ENCODE measurements around the gene DRC7. TPM values are rescaled to one million over a fixed set of nuclear protein-coding genes. Genes with fewer than 3 reads are reported as not detected.

Gene DRC7
- polyA plus RNA-seq, 3 donors from 2014 or later, result not detected

DNA sequence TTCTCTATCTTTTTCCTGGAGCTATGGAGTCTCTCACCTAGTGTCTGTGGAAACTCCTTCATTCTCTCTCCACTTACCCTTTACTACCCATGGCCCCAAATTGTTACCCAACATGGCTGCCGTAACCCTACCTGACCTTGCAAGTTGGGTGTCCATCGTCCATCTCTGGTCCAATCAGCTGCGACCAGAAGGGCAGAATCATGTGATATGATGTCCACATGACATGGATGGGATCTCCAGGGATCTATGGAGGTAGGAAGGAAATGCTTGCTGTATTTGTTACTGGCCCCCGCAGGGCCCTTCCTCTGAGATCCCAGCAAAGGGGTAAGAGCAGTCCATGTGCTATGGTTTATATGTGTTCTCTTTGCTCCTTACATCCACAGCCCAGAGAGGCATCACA is 8.0 kb upstream of the DRC7 start:
- H3K27ac Mint-ChIP-seq, result peak overlapping the region in 2 of 6 donors; percentile 32 to 59
- no peak for DNase-seq

DNA sequence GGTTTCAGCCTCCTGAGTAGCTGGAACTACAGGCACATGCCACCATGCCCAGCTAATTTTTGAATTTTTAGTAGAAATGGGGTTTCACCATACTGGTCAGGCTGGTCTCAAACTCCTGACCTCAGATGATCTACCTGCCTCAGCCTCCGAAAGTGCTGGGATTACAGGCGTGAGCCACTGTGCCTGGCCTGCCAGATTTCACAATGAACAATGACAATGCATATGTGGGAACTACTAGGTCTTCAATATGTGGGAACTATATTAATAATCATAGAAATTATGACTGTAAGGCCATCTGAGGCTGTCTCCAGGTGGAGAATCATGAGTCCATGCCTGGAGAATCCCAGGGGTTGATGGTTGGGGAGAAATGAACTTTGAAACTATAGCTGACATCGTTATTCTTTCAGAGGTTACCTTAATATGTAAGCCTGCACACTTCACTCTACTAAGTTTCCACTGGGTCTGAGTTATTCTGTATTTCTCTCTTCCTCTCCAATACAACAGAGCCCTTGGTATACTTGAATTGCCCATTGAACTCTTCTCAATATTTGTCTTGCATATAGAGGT is 7.2 kb upstream of the DRC7 start:
- no peaks in the 10 kb centered on the region for H3K9me3 Mint-ChIP-seq
- H3K36me3 Mint-ChIP-seq, result no peaks in the 10 kb centered on the region
- peaks cover 19% of the 10 kb centered on the region in 2 donors for H3K4me1 Mint-ChIP-seq
- DNase-seq, result no peak
- peaks cover 0 to 8% (median 1%) of the 10 kb centered on the region in 3 donors for H3K27me3 Mint-ChIP-seq (ENCODE audit: low read depth in 3 of 3)
- H3K4me3 Mint-ChIP-seq, result no peak overlapping the region
- peak overlapping the region in 5 of 6 donors; percentile 4 to 93 (median 62) for H3K27ac Mint-ChIP-seq

More for the DNA sequence above, 8.0 kb upstream of the DRC7 start:
- peaks cover 19% of the 10 kb centered on the region in 2 donors for H3K4me1 Mint-ChIP-seq
- H3K36me3 Mint-ChIP-seq, result no peaks in the 10 kb centered on the region
- H3K4me3 Mint-ChIP-seq, result no peak overlapping the region
- peaks cover 0 to 7% (median 1%) of the 10 kb centered on the region in 3 donors for H3K27me3 Mint-ChIP-seq (ENCODE audit: low read depth in 3 of 3)
- H3K9me3 Mint-ChIP-seq, result no peaks in the 10 kb centered on the region

DNA sequence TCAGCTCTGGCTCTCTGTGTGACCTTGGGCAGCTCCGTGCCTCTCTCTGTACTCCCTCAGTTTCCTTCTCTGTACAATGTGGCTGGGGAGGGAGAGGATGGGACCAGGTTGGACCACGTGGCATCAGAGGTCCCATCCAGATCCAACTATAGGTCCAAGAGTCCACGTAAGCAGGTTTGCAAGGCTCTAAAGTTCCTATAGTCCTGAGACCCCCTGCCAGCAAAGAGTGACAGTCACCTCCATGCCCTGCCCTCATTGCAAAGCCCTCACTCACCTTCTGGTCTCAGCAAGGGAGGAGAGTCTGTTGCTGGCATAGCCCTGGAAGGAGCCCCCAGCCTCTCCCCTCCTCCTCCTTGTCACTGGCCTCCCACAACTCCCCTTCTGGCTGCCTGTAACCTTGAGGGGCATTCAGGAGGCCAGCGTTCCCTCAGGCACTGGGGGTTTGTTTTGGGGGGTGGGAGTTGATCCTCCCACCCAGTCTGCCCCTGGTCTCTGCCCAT is 6.1 kb upstream of the DRC7 start:
- DNase-seq, result no peak
- peaks cover 19% of the 10 kb centered on the region in 2 donors for H3K4me1 Mint-ChIP-seq
- no peak overlapping the region for H3K4me3 Mint-ChIP-seq

DNA sequence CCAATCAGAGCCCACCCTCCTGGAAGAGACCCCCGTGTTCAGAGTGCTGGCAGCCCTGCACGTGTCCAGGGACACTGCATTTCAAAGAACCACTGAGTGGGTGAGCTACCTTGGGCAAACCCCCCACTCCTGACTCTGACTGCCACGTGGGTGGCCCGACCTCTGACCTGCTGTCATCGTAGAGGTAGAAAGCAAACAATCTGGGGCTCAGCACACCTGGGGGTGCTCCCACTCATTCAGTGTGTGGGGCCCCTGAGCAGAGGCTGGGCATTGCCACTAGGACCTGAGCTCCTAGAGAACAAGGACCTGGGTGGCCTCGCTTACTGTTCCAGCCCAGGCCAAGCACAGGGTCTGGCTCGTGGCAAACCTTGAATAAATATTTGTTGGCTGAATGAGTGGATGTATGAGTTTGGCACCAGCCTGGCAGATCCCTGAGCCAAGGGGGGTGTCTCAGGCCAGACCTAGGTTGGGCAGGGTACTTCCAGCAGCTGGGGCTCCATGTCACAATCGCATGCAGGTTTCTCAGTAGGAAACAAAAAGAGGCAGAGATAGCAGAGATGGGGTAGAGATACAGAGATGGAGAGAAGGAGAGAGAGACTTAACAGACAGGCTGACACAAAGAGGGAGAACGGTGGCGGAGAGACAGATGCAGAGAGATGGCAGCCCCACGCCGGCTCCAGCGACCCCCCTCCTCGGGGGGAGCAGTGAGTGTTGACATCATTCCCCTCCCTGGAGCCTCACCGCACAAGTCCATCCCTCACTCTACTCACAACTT is 5.4 kb upstream of the DRC7 start:
- no peaks in the 10 kb centered on the region for H3K36me3 Mint-ChIP-seq
- peaks cover 0 to 9% (median 0%) of the 10 kb centered on the region in 3 donors for H3K27me3 Mint-ChIP-seq (ENCODE audit: low read depth in 3 of 3)
- no peak for DNase-seq
- peaks cover 19% of the 10 kb centered on the region in 2 donors for H3K4me1 Mint-ChIP-seq
- H3K27ac Mint-ChIP-seq, result peak overlapping the region; percentile 83 to 93 (median 90)
- H3K4me3 Mint-ChIP-seq, result peak overlapping the region in 4 of 5 donors; percentile 10 to 71 (median 42)
- H3K9me3 Mint-ChIP-seq, result no peaks in the 10 kb centered on the region

More for the DNA sequence above, 6.1 kb upstream of the DRC7 start:
- Mint-ChIP-seq H3K9me3 (no peaks in the 10 kb centered on the region), H3K27ac (peak overlapping the region; percentile 62 to 93 (median 86)), H3K36me3 (no peaks in the 10 kb centered on the region), H3K27me3 (ENCODE audit: low read depth in 3 of 3) (peaks cover 0 to 9% (median 0%) of the 10 kb centered on the region in 3 donors)

DNA sequence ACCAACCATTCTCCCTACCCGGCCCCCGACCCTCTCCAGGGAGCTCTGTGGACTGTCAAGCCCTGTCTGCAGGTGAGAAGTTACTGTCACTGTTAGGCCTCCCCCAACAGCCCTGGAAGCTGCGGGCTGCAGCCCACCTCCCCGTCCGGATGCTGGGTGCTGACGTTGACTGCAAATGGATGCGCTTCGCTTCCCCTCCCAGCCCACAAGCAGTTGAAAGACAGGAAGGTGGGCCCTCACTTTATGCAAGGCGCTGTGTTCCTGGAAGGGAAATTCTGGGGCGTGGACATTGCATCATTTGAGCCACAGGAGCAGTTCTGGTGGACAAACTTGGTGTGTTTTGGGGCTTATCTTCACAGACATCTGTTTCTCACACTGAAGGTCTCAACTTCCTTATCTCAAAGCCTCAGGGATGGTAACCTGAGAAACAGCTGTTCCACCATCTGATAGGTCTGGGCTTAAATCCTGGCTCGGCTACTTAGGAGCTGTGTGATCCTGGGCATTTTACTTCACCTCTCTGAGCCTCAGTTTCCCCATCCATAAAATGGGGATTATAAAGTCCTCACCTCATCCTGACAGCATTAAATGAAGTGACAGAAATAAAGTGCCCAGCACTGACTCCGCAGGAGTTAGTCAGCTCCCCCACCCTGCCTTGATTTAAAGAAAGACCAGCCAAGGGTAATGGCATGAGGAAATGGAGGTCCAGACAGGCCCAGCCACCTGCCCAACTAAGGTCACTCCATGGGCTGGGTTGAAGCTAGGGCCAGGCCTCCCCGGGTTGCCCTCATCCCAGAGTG is 4.6 kb upstream of the DRC7 start:
- peaks cover 19 to 21% of the 10 kb centered on the region in 2 donors for H3K4me1 Mint-ChIP-seq
- DNase-seq, result peak; percentile 53 to 74 (median 71)
- H3K36me3 Mint-ChIP-seq, result no peaks in the 10 kb centered on the region
- H3K27me3 Mint-ChIP-seq (ENCODE audit: low read depth in 3 of 3), result peaks cover 0 to 9% (median 0%) of the 10 kb centered on the region in 3 donors
- peak overlapping the region; percentile 83 to 93 (median 90) for H3K27ac Mint-ChIP-seq
- no peaks in the 10 kb centered on the region for H3K9me3 Mint-ChIP-seq
- H3K4me3 Mint-ChIP-seq, result peak overlapping the region in 4 of 5 donors; percentile 28 to 56 (median 42)

DNA sequence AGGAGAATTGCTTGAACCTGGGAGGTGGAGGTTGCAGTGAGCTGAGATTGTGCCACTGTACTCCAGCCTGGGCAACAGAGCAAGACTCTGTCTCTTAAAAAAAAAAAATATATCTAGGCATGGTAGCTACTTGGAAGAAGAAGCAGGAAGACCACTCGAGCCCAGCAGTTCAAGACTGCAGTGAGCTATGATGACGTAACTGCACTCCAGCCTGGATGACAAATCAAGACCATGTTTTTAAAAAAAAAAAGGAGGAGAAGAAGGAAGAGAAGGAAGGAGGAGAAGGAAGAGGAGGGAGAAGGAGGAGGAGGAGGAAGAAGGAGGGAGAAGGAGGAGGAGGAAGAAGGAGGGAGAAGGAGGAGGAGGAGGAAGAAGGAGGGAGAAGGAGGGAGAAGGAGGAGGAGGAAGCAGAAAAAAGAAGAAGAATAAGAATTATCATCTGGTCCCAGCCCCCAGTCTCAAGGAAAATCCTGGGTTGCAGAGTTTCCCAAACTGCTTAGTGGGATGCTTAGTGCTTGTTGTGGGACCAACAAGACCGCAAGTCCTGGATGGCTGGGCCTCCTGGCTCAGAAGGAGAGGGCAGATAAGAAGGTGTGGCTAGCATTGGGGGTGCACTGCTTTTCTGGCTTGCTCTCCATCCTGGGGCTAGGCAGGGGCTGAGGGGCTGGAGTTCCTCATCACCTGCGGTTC is 3.7 kb upstream of the DRC7 start:
- no peak for DNase-seq
- Mint-ChIP-seq H3K27ac (peak overlapping the region in 2 of 6 donors; percentile 40 to 83), H3K36me3 (no peaks in the 10 kb centered on the region), H3K27me3 (ENCODE audit: low read depth in 3 of 3) (peaks cover 0 to 9% (median 2%) of the 10 kb centered on the region in 3 donors), H3K4me1 (peaks cover 19 to 21% of the 10 kb centered on the region in 2 donors), H3K4me3 (peak overlapping the region in 1 of 5 donors; percentile 35), H3K9me3 (no peaks in the 10 kb centered on the region)

DNA sequence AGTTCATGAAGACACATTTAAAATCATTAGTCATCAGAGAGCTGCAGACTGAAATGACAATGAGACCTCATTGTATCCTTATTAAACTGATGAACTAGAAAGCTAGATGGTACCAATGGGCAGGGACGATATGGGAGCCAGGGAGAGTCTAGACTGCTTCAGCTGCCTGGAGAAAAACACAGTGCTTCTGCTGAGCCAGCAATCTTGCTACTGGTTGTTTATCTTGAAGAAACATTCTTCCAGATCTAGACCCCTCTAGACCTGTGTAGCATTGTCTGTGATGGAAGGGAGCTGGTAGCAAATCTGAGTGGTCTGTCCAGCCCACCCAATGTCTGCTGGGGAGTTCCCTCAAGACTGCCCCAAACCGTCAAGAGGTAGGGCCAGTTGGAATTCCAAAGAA is 2.0 kb upstream of the DRC7 start:
- H3K4me1 Mint-ChIP-seq, result peaks cover 19 to 21% of the 10 kb centered on the region in 2 donors
- H3K27ac Mint-ChIP-seq, result no peak overlapping the region
- H3K27me3 Mint-ChIP-seq (ENCODE audit: low read depth in 3 of 3), result peaks cover 0 to 9% (median 2%) of the 10 kb centered on the region in 3 donors
- H3K9me3 Mint-ChIP-seq, result no peaks in the 10 kb centered on the region
- no peak overlapping the region for H3K4me3 Mint-ChIP-seq
- H3K36me3 Mint-ChIP-seq, result no peaks in the 10 kb centered on the region
- DNase-seq, result no peak

DNA sequence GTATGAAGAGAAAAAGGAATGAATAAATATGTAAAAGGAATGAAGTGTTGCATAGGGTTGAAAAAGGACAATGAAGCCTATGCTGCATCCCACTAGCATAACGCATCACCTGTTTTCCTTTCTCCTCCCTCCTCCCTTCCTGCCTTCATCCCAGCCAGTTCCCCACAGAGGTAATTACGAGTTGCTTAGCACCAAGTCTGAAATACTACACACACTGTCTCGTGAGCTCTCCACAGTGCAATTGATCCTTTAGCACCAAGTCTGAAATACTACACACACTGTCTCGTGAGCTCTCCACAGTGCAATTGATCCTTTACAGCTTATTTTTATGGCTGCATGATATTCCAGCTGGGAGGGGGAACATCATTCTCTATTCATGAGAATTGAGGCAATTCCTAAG is 1.1 kb upstream of the DRC7 start:
- no peak overlapping the region for H3K27ac Mint-ChIP-seq
- no peak for DNase-seq
- no peak overlapping the region for H3K4me3 Mint-ChIP-seq
- peaks cover 19 to 21% of the 10 kb centered on the region in 2 donors for H3K4me1 Mint-ChIP-seq
- no peaks in the 10 kb centered on the region for H3K36me3 Mint-ChIP-seq
- peaks cover 0 to 9% (median 2%) of the 10 kb centered on the region in 3 donors for H3K27me3 Mint-ChIP-seq (ENCODE audit: low read depth in 3 of 3)
- H3K9me3 Mint-ChIP-seq, result no peaks in the 10 kb centered on the region

DNA sequence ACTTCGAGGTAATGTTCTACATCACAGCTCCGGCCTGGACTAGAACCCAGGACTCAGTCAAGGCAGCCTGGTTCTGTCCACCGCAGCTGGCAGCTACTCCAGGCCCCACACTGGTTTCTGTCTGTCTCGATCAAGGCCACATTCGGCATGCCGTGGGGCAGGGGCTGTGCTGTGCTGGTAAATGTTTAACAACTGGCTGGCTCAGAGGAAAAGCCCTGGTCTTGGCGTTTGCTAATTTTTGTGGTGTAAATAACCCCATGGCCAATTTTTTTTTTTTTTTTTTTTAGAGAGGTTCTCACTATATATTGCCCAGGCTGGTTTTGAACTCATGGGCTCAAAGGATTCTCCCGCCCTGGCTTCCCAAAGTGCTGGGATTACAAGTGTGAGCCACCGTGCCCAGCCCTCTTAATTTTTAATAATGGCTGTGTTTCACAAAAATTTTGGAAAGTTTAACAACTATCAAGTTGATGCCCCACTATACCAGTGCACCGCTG is 328 bp upstream of the DRC7 start:
- no peaks in the 10 kb centered on the region for H3K9me3 Mint-ChIP-seq
- H3K27ac Mint-ChIP-seq, result no peak overlapping the region
- DNase-seq, result no peak
- H3K4me3 Mint-ChIP-seq, result no peak overlapping the region
- no peaks in the 10 kb centered on the region for H3K36me3 Mint-ChIP-seq
- H3K4me1 Mint-ChIP-seq, result peaks cover 16 to 18% of the 10 kb centered on the region in 2 donors
- peaks cover 0 to 7% (median 2%) of the 10 kb centered on the region in 3 donors for H3K27me3 Mint-ChIP-seq (ENCODE audit: low read depth in 3 of 3)

DNA sequence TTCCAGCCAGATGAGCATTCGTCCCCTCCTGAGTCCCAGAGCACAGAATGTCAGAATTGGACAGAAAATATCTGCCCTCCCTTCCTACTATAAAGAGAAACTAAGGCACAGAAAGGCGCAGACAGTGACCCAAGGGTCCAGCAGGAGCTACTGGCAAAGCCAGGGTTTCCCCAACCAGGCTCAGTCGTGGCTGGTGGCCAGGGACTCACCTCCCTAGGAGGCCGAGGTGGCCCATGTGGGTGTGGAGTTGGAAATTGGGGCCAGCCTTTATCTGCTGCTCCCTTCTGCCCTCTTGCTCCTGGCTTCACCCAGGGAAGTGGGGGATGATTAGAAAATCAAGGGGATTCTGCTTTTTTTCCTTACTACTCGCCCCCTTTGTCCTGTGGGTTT is 1.1 kb downstream of the DRC7 start:
- H3K4me1 Mint-ChIP-seq, result peaks cover 2 to 5% of the 10 kb centered on the region in 2 donors
- peak overlapping the region in 1 of 6 donors; percentile 16 for H3K27ac Mint-ChIP-seq

DNA sequence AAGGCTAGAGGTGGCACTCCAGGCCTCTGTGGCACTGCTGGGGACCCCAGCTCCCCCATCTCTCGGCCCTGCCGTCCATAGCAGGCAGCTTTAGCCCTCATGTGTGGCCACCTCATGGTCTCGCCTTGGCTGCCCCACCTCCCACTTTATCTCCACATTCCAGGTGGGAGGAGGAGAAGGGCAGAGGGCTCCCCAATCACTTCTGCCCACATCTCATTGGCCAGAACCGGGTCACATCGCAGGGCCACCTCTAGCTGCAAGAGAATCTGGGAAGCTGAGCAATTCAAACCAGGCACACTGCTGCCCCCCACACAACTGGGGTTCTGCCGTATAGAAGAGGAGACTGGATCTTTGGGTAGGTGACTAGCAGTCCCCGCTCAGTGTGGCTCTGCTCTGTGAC is 1.6 kb downstream of the DRC7 start:
- Mint-ChIP-seq H3K4me1 (peaks cover 0 to 3% of the 10 kb centered on the region in 2 donors), H3K4me3 (no peak overlapping the region), H3K27ac (no peak overlapping the region), H3K36me3 (no peaks in the 10 kb centered on the region), H3K27me3 (ENCODE audit: low read depth in 3 of 3) (peaks cover 0 to 3% (median 2%) of the 10 kb centered on the region in 3 donors), H3K9me3 (no peaks in the 10 kb centered on the region)
- no peak for DNase-seq

More for the DNA sequence above, 1.1 kb downstream of the DRC7 start:
- H3K4me3 Mint-ChIP-seq, result no peak overlapping the region
- no peaks in the 10 kb centered on the region for H3K36me3 Mint-ChIP-seq
- no peak for DNase-seq
- peaks cover 0 to 3% (median 2%) of the 10 kb centered on the region in 3 donors for H3K27me3 Mint-ChIP-seq (ENCODE audit: low read depth in 3 of 3)
- no peaks in the 10 kb centered on the region for H3K9me3 Mint-ChIP-seq

DNA sequence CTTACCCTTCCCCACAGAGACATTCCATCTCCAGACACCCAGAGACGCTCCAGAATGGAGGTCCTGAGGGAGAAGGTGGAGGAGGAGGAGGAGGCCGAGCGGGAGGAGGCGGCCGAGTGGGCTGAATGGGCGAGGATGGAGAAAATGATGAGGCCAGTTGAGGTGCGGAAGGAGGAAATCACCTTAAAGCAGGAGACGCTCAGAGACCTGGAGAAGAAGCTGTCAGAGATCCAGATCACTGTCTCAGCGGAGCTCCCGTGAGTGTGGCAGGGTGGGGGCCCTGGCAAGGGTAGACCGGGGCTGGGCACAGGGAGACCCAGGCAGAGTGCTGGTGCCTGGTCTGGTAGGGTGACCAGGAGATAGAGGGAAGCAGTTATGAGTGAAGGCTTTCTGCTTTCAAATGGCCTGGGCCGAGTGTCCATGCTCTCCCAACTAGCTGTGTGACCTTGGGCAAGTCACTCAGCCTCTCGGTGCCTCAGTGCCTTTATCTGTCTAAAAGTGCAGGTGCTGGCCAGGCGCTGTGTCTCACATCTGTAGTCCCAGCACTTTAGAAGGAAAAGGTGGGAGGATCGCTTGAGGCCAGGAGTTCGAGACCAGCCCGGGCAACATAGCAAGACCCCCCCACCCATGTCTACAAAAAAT is 3.4 kb downstream of the DRC7 start:
- H3K4me3 Mint-ChIP-seq, result no peak overlapping the region
- H3K4me1 Mint-ChIP-seq, result peaks cover 0 to 2% of the 10 kb centered on the region in 2 donors
- H3K27ac Mint-ChIP-seq, result no peak overlapping the region
- peaks cover 0 to 2% (median 0%) of the 10 kb centered on the region in 3 donors for H3K27me3 Mint-ChIP-seq (ENCODE audit: low read depth in 3 of 3)
- no peaks in the 10 kb centered on the region for H3K9me3 Mint-ChIP-seq
- no peaks in the 10 kb centered on the region for H3K36me3 Mint-ChIP-seq
- no peak for DNase-seq
